HG03432 (cell line): ENCODE measurements around the gene CHTOP.

ENCODE experiments used
- ATAC-seq: cut with Tn5 transposase; IDR thresholded peaks from one replicate; pipeline ENCODE4 v1.9.1; 2021; ENCODE audit warnings: mild to moderate bottlenecking, moderate library complexity; ENCODE audit not compliant: unreplicated experiment

CHTOP gene

DNA sequence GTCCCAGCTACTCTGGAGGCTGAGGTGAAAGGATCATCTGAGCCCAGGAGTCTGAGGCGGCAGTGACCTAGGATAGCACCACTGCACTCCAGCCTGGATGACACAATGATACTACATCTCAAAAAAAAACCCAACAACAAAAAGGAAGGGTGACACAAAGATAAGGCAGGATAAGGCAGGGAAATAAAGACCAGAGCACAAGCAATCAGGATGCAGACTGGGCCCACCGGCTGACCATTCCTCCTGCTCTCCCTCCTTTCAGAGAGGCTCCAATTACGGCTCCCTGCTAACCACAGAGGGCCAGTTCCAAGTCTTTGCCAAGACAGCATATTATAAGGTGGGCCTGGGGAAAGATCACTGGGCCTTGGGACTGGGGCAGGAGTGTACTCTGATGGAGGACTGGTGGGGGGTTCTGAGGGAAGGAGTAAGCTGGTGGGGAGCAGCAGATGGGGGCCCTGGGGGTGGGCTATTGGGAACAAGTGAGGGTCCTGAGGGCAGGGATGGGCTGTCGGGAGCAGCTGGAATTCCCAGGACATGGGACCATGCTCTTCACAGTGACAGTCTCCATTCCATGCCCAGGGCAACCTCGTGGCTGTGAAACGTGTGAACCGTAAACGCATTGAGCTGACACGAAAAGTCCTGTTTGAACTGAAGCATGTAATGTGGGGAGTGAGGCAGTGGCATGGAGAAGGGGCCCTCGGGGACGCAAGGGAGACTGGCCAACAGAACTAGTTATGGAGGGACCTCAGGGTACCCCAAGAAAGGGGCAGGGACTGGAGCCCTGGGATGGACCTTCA lies 51.9 kb downstream of the CHTOP start:
- ATAC-seq: no peak

DNA sequence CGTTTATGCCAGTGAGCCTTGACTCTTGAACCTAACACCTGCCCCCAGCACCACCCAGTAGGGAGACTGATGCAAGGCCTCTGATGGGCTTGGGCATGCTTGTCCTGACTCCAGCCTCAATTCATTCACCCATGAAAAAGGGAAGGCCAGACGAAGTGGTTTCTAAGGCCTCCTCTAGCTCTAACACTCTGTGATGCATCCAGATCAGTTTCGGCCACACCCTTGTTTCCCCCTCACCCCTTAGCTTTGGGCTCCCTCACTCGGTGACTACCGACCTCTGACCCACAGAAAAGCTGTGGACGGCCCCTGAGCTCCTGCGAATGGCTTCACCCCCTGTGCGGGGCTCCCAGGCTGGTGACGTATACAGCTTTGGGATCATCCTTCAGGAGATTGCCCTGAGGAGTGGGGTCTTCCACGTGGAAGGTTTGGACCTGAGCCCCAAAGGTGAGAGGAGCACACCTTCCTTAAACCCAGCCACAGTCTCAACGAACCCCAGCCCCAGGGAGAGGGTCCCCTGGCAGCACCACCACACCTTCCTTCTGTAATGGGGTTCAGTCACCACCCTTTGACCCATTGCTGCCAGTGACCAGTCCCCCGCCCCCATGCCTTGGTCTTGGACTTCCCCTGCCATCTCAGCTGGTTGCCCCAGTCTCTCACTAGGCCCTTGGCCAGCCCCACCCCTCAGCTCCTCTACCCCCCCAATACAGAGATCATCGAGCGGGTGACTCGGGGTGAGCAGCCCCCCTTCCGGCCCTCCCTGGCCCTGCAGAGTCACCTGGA lies 53.7 kb downstream of the CHTOP start:
- no peak for ATAC-seq

DNA sequence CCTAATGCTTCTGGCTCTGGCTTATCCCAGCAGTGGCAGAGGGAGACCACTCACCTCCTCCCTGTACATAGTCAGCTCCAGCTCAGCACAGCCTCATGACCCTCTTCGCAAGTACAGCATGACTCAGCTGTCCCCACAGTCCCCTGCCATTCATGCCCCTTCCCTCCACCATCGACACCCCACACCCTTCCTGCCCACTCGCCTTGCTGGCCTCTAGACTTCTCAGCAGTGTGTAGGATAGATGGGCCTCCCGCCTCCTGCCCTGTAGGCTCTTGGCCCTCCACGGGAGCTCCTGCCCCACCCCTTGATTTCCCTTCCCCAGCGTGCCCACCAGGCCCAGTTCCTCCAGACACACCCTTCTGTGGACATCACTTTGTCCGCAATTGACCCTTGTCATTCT lies 54.4 kb downstream of the CHTOP start:
- no peak for ATAC-seq

DNA sequence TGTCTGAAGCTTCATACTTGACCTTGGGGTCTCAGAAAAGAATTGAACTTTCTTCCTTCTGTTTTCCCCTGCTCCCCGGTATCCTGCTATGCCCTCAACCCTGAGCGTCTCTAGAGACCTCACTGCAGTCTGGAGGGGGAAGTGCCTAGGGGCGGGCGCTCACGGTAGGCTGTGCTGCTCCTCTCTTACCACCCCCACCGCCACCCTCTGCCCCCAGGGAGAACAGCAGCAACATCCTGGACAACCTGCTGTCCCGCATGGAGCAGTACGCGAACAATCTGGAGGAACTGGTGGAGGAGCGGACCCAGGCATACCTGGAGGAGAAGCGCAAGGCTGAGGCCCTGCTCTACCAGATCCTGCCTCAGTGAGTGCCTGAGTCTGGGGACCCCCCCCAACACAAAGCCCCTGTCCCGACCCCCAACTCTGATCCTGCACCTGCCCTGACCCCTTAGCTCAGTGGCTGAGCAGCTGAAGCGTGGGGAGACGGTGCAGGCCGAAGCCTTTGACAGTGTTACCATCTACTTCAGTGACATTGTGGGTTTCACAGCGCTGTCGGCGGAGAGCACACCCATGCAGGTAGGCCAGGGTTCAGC lies 55.0 kb downstream of the CHTOP start:
- ATAC-seq: no peak

DNA sequence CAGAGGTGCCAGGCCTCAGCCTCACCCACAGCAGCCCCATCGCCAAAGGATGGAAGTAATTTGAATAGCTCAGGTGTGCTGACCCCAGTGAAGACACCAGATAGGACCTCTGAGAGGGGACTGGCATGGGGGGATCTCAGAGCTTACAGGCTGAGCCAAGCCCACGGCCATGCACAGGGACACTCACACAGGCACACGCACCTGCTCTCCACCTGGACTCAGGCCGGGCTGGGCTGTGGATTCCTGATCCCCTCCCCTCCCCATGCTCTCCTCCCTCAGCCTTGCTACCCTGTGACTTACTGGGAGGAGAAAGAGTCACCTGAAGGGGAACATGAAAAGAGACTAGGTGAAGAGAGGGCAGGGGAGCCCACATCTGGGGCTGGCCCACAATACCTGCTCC lies 59.6 kb downstream of the CHTOP start:
- no peak for ATAC-seq
